ENCODE data around the gene LSM7.

The LSM7 gene

DNA sequence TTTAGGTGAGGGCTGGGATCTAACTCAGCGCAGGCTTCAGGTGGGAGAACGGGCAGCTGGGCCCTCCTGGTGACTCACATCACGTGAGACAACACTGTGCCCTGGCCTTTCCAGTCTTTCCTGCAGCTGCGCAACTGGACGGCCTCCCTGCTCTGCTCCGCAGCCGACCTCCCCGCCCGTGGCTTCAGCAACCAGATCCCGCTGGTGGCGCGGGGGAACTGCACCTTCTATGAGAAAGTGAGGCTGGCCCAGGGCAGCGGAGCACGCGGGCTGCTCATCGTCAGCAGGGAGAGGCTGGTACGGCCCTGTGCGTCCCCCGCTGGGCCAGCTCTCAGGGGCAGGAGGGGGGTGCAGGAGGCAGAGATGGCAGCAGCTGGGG is 8.9 kb upstream of the LSM7 start:
- DNase-seq: no peak

DNA sequence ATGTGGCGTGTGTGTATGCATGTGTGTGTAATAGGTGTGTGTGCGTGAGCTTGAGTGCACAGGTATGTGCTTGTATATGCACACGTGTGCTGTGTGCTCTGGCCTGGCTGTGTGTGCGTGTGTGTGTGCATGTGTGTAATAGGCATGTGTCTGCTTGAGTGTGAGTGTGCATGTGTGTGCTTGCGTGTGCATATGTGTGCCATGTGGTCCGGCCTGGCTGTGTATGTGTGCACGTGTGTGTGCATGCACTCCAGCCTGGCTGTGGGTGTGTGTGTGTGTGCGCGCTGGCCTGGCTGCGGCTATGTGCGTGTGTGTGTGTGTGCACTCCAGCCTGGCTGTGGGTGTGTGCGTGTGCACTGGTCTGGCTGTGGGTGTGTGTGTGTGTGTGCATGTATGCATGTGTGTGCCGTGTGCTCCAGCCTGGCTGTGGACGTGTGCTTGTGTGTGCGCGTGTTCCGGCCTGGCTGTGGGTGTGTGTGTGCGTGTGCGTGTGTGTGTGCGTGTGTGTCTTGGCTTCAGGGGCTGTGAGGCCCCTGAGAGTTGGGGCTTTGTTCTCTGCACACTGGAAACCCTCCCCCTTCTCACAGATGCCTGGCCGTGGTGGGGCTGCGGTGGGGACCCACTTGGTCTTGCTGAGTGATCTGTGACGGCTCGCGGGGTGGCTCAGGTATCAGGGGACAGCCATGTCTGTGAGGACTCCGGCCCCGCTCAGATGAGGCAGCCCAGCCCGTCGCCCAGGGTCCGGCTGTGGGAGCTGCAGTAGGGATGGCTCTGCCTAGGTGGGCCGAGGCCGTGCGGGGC is 8.3 kb upstream of the LSM7 start:
- DNase-seq: no peak

DNA sequence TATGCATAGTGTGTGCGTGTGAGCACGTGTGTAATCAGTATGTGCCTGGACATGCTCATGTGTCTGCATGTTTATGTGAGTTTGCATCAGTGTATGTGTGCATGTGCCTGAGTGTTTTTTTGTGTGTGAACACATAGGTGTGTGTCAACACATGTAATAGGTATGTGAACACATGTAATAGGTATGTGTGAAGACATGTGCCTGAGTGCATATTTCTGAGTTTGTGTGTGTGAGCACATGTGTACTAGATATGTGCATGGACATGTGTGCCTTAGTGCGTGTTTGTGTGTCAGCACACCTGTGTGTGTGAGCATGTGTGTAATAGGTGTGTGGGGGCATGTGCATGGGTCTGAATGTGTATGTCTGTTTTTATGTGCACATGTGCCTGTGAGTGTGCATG is 7.5 kb upstream of the LSM7 start:
- DNase-seq: no peak

DNA sequence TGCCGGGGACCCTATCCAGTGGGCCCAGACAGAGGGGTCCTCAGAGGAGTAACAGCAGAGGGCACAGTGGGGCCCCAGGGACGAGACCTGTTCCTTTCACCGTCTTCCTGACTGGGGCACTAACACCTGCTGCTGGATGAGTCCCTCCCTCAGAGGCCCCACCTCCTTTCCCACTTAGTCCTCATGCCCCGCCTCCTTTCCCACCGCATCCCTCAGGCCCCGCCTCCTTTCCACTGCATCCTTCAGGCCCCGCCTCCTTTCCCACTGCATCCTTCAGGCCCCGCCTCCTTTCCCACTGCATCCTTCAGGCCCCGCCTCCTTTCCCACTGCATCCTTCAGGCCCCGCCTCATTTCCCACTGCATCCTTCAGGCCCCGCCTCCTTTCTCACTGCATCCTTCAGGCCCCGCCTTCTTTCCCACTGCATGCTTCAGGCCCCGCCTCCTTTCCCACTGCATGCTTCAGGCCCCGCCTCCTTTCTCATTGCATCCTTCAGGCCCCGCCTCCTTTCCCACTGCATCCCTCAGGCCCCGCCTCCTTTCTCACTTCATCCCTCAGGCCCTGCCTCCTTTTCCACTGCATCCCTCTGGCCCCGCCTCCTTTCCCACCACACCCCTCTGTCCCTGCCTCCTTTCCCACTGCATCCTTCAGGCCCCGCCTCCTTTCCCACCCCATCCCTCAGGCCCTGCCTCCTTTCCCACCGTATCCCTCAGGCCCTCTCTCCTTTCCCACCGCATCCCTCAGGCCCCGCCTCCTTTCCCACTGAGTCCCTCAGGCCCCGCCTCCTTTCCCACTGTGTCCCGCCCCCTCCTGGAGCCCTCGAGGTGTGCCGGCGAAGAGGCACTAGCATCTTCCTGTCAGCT is 6.8 kb upstream of the LSM7 start:
- no peak for DNase-seq

DNA sequence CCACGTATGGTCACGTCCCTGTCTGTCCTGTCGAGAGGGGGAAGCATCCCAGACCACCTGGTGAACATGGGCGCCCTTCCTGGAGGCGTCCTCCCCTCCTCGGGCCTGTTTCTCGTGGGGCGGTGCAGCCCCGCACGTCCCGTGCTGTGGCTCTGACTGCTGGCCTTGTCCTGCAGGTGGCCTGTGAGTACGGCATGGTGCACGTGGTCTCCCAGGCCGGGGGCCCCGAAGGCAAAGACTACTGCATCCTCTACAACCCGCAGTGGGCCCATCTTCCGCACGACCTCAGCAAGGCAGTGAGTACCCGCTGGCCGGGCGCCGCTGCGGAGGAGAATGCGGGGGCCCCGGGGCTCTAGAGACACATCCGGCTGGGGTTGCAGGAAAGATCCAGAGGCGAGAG is 6.0 kb upstream of the LSM7 start:
- DNase-seq: no peak

DNA sequence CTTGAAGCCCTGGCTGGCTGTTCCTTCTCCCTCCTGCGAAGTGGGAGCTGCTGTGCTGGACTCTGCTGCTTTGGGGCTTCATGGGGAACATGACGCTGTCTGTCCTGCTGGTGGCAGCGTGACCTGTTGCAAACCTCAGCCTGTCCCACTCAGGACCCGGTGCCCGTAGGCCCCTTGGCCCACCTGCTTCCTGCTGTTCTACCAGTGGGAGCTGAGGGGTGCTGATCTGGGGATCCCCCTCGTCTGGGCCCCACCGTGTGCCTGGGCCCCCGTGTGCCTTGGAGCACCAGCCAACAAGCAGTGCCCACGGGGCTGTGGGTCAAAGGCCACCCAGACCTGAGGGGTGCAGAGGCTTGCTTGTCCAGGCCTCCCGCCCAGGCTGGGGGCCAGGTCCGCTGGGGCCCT is 5.4 kb upstream of the LSM7 start:
- DNase-seq: no peak

DNA sequence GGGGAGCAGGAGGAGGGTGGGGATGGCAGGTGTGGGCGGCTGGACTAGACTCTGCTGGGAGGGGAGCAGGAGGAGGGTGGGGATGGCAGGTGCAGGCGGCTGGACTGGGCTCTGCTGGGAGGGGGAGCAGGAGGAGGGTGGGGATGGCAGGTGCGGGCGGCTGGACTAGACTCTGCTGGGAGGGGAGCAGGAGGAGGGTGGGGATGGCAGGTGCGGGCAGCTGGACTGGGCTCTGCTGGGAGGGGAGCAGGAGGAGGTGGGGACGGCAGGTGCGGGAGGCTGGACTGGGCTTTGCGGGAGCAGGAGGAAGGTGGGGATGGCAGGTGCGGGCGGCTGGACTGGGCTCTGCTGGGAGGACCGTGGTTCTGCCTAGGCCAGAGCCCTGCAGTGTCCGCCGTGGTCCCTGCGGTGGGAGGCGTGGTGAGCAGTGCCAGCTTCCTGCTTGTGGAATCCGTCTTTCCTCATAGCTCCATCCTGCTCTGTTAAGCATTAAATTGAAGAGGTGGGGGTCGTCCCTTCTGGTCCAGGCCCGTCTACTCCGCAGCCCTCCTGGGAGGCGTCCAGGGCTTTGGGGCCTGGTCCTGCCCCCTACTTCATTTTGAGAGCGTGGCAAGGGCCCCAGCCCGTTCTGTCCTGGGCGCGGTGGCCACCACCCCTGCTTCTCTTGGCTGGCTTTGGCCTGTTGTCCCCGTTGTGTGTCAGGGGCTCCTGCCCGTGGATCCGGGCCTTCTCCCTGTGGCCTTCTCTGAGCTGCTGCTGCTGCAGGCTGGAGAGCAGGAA is 4.8 kb upstream of the LSM7 start:
- no peak for DNase-seq

DNA sequence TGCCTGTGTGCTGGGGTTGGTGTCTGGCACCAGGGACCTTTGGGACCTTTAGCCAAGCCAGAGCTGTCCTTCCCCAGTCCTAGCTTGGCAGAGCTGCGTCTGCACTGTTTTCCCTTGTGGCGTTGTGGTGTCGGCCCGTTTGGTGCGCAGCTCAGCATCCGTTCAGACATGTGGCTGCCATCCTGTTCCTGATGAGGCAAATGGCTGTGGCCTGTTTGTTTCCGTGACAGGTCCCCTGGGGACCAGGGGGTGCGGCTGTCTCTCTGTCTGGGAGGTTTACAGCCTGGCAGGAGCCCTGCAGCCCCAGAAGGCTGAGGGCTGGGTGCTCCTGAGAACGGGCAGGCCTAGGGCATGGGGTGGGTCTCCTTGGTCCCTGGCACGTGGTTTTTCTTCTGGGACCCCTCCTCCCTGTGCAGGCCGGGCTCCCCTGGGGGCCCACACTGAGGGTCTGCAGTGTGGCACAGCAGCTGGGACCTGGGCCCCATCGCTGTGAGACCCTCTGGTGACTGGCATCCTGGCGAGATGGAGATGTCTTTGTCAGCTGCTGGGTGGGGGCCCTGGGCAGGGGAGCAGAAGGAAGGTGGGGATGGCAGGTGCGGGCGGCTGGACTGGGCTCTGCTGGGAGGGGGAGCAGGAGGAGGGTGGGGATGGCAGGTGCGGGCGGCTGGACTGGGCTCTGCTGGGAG is 4.1 kb upstream of the LSM7 start:
- DNase-seq: peak in 1 of 2 donors; percentile 35

DNA sequence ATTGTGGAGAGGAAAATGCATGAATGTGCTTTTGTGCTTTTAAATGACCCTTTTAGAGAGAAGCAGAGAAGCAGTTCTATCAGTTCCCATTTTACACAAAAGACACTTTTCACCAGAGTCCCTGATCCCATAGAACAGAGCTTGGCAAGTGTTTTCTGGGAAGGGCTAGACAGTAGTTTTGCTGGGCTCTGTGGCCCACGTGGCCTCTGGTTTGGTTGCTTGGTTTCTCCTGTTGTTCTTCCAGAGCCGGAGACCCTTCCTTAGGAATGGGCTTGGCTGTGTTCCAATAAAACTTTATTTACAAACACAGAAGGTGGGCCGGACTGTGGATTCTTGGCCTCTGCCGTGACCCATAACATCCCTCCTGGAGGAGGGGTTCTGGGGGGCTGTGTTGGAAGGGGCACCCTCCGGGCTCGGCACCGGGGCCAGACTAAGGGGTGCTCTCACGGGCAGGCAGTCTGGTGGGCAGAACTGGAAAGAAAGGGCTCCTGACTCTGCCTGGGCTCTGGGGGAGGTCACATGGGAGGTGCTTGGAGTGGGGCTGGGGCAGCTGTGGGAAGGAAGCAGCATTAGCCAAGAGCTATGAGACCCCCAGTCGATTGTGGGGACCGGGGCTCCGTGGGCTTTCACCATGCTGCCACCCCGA is 3.3 kb upstream of the LSM7 start:
- no peak for DNase-seq

DNA sequence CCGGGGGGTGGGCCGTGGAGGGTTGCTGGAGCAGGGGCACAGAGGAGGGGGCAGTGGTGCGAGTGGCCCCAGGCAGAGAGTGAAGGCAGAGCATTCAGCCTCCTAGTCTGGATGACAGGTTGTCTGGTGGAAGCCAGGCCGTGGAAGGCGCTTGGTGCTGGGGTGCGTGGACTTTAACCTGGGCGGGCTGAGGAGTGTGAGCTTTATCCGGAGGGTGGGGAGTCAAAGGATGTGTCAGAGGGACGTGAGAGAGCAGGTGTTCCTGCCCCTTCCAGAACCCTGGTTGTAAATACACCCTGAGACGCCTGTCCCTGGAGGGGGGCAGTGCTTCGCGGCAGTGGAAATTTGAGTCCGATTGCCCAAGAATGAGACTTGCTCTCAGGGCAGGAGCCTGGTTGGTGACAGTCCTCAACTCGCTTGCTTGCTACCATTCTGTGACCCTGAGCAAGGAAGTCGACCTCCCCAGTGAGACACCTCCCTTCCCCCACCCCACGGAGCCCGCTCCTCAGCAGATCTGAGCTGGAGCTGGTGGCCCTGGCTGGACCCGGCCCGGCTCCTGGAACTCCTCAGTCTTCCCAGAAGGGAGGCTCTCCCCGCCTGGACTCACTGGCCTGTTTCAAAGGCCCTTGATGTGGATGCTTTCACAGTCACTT is 2.4 kb upstream of the LSM7 start:
- DNase-seq: no peak

DNA sequence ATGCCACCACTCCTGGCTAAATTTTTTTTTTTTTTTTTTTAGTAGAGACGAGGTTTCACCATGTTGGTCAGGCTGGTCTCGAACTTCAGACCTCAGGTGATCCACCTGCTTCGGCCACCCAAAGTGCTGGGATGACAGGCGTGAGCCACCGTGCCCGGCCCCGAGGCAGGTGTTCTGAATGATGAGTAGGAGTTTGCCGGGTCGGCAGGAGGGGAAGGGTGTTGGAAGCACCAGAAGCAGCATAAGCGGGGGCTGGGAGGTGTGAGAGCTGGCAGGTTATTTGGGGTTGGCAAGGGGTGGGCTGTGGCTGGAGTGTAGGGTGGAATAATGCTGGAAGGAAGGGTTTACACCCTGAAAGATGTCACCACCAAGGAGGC is 1.9 kb upstream of the LSM7 start:
- DNase-seq: no peak

DNA sequence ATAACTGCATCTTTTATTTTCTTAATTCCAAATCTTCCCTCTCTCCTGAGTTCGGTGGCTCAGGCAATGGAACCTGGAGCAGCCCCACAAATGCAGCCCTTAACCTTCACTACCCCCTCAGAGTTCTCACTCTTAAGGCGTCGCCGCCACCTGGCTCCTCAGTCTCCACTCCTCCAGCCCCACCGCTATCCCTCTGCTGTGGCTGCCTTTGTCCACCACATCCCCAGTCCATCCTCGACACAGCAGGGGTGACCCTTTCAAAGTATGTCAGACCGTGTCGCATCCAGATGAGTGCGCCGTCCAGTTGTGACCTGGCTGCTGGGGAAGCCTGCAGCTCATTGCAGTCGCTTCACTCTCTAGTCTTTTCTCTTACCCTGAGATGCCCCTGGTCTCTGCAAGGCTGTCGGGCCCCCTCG is 1.1 kb upstream of the LSM7 start:
- DNase-seq: no peak

DNA sequence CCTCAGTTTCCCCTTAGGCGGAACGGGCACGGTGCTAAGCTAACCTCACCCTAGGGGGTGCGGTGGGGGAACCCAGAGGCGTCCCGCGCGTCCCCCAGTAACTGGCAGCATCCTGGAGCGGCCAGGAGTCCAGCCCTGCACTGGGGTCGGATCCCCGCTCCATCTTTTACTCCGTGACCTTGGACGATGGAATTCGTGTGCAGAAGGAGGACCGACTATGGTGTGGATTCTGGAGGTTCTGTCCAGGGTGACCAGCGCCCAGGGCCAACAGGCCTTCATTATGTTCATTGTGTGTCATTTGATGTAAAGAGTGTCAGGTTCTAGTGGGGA is 728 bp upstream of the LSM7 start:
- DNase-seq: no peak

DNA sequence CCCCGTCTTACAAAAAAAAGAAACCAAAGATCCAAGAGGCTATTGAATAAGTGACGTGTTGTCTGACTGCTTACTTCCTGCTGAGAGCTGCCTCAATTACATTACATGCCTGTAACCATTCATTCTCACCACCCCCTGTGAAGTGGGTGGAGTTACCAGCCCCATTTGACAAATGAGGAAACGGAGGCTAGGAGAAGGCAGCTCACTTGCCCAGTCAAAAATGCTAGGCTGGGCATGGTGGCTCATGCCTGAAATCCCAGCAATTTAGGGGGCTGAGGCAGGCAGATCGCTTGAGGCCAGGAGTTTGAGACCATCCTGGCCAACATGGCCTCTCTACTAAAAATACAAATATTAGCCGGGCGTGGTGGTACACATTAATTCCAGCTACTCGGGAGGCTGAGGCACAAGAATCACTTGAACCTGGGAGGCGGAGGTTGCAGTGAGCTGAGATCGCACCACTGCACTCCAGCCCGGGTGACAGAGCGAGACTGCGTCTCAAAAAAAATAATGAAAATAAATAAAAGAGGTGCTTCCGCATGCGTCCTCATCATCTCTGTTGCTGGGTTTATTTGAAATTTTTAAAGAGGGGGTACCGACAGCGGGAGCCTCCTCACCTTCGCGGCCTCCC is 499 bp downstream of the LSM7 start:
- DNase-seq: peak; percentile 68 to 69

DNA sequence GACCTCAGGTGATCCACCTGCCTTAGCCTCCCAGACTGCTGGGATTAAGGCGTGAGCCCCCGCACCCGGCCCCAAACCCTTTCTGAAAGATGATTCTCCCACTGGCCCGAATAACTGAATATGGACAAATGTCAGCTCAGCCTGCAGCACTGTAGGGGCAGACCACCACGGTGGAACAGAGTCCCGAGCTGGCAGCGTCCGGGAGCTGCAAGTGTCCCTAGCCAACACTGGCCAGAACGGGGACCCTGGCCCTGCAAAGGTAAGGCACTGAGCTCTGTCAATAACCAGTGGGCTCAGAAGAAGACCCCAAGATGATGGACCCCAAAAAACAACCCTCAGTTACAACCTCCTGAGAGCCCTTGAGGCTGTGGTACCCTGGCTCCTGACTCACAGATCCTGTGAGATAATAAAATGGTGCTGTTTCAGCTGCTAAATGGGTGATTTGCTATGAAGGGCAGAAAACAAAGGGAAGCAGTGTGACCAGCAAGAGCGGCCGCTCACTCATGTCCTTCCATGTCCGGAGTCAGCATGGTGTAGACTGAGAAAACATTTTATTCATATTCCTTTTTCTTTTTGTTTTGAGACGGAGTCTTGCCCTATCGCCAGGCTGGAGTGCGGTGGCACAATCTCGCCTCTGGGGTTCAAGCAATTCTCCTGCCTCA is 1.6 kb downstream of the LSM7 start:
- DNase-seq: no peak

DNA sequence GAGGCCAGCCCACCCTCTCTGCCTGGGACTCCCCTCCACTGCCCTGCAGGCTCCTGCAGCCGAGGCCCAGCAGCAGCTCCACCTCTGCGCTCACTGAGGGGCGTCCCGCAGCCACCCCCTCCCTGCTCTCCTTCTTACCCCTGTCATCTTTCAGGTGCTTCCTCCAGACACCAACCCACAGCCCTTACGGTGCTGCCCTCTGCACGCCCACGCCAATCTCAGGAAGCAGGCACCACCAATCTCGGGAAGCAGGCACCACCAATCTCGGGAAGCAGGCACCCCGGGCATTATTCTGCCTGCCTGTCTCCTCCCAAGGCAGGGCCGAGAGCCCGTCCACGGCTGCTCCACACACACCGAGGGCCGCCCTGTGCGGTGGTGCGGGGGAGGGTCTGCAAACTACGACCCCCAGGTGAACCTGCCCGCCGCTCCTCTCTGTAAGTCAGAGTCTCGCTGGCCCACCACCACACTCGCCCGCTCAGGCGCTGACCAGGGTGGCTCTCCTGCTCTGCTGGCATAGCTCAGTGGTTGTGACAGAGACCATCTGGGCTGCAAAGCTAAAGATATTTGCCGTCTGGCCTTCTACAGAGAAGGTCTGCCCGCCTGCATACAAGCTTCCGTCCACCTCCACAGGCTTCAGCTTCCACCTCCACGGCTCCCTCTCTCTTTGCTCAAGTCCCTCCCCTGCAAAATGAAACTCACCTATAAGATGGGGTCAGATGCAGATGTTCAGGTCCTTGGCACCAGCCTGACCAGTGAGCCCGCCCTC is 2.9 kb downstream of the LSM7 start:
- no peak for DNase-seq

DNA sequence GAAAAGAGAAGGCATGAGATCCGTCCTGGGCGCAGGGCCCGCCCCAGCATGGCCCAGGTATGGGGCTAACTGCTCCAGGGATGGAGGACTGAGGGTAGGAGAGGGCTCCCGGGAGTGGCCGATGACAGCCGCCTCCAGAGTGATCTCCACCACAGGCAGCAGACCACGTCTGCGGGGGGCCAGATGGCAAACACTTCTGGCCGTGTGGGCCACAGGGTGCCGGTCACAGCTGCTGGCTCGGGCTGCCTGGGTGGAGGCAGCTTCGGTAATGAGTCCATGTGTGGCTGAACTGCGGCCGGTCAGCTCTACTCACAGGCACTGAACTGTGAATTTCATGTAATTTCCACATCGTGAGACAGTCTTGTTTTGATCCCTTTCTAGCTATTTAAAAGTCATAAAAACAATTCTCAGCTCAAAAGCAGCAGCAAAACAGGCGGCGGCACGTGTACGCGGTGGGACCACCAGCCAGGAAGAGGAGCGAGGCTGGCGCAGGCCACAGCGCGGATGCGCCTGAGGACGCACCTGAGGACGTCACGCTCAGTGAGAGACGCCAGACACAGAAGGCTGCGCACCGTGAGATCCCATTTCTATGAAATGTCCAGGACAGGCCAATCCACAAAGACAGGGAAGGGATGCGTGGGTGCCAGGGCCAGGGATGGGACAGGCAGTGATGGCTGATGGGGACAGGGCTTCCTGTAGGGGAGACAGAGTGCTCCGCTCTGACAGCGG is 4.0 kb downstream of the LSM7 start:
- no peak for DNase-seq

DNA sequence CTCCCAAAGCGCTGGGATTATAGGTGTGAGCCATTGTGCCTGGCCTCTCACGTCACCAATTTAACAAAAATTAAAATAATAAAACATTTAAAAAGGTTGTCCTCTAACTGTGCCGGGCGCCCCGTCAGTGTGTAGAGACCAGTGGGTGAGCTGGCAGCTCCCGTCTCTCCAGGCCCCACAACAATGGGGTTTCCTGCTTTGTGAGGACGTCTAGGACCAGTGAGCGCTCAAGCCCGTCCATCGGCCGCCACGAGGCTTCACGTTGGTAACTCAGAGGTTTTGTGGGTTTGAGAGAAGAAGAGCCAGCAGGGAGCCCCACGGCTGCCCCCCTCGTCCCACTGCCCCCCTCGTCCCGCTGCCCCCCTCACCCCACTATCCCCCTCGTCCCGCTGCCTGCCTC is 4.7 kb downstream of the LSM7 start:
- DNase-seq: no peak

DNA sequence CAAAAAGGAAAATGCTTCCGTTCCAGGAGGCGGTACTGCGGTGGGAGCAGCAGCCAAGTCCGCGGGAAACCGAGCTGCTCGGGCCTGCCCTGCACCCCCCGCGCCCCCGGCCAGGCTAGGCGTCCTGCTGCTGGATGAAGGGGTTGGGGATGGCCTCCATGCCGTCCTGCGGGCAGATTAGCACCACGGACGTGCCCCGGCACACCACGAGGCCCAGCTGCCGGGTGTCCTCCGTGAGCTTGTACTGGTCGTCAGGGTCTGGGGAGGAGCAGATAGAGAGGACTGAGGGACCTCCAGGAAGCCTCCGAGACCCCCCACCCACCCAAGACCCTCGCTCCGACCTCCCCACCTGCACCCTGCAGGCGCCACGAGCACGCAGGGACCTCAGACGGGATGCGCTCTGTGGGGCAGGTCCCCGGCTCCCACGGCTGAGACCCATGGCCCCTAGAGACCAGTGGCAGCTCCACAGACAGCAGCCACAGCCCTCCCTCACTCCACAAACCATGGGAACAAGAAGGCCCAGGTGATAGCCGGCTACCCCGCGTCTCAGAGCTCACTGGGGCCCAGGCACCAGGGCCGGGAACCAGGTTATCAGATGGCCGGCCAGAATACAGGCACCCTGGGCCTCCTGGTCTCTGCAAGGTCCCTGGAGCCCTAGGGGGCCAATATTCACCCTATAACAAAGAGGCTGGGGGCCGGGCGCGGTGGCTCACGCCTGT is 6.7 kb downstream of the LSM7 start:
- DNase-seq: no peak

All from stimulated activated CD4-positive, alpha-beta T cell treated with anti-CD3 and anti-CD28 coated beads, Interleukin-2, amount 100 ng/mL, for 24 hours (primary cell).